Muscle layer of duodenum (tissue), 2 donors: ENCODE data around the gene ABLIM2.
"Not testable (repeated sequence)": the region's sequence is repeated elsewhere in the genome, so short reads cannot be mapped to it uniquely, and the experiment has no call there.

Experiments used
- H3K27ac ChIP-seq: one replicate; pipeline ENCODE4 v1.7.0; 2013; ENCODE audit warnings: mild to moderate bottlenecking, low read length
- H3K27me3 ChIP-seq: one replicate; pipeline ENCODE4 v1.7.0; 2013; ENCODE audit warnings: low read depth, mild to moderate bottlenecking, control low read depth, low read length
- H3K36me3 ChIP-seq, 2 donors: one replicate each; pipeline ENCODE4 v1.7.0; 2013; ENCODE audit warnings: low read length in 2 of 2, control low read depth in 1 of 2, mild to moderate bottlenecking in 1 of 2; ENCODE audit not compliant: insufficient read depth in 2 of 2, control insufficient read depth in 1 of 2
- H3K4me1 ChIP-seq, 2 donors: one replicate each; pipeline ENCODE4 v1.7.0; 2013; ENCODE audit warnings: low read length in 2 of 2, mild to moderate bottlenecking in 2 of 2, control low read depth in 1 of 2, moderate library complexity in 1 of 2; ENCODE audit not compliant: insufficient read depth in 2 of 2, control insufficient read depth in 1 of 2
- H3K4me3 ChIP-seq, 2 donors: one replicate each; pipeline ENCODE4 v1.7.0; 2013; ENCODE audit warnings: low read length in 2 of 2, low read depth in 1 of 2, mild to moderate bottlenecking in 1 of 2
- H3K9me3 ChIP-seq, 2 donors: one replicate each; pipeline ENCODE4 v1.7.0; 2013; ENCODE audit warnings: low read length in 2 of 2, control low read depth in 1 of 2, mild to moderate bottlenecking in 1 of 2; ENCODE audit not compliant: control insufficient read depth in 1 of 2
- donor health status: healthy.

Gene ABLIM2

DNA sequence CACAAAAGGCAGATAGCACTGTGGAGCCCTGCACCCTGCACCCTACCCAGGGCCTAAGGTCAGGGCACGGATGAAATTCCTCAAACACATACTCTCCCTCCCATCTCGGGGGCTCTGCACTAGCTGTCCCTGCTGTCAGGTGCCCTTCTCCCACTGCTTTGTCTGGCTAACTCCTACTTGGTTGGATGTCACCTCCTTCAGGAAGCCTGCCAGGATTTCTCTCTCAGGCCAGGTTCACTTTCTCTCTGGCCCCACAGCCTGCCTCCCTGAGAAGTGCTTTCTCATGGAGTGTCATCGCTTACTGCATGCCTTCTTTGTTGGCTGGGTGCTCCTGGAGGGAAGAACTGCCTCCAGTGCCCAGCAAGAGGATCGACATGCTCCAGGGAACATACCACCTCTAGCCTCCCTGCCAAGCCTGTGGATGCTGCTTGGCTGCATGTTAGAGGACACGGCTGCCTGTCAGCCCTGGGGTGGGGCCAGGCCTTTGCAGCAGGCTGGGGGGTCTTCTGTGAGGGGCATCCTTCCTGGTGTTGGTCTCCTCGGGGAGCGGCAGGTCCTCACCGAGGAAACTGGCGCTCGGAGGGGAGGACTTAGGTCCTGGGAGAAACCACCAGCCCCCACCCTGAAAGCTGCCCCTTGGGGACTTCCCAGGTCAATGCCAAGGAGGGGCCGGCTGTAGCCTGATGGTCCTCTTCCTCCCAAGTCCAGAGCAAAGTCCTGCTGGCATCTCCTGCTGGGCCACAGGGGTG lies 15.0 kb downstream of the ABLIM2 start:
- H3K27me3 ChIP-seq = peaks cover 8% of the 10 kb centered on the region
- no peak overlapping the region for H3K4me3 ChIP-seq
- H3K36me3 ChIP-seq = no peaks in the 10 kb centered on the region
- H3K27ac ChIP-seq = no peak overlapping the region
- peaks cover 0 to 13% of the 10 kb centered on the region in 2 donors for H3K4me1 ChIP-seq
- no peaks in the 10 kb centered on the region for H3K9me3 ChIP-seq

DNA sequence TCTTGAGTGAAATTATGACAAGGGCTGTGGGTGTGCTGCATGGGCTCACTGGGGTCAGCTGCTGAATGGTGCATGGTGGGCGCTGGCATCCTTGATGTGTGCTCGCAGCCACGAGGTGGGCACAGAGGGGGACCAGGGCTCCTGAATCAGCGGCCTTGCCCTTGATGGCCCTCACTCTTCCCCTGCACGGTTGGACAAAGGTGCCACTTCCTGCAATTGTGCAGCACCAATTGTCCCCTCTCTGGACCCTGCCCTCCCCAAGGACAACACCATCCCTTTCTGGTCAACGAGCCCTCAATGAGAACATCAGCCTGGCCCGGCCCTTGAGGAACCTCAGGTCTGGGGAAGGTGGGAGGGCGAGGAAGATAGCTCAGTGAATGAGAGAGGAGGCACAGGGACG lies 16.1 kb downstream of the ABLIM2 start:
- Histone ChIP-seq H3K4me3 (no peak overlapping the region), H3K27me3 (peaks cover 8% of the 10 kb centered on the region), H3K9me3 (no peaks in the 10 kb centered on the region), H3K27ac (no peak overlapping the region), H3K4me1 (peaks cover 0 to 13% of the 10 kb centered on the region in 2 donors), H3K36me3 (no peaks in the 10 kb centered on the region)

DNA sequence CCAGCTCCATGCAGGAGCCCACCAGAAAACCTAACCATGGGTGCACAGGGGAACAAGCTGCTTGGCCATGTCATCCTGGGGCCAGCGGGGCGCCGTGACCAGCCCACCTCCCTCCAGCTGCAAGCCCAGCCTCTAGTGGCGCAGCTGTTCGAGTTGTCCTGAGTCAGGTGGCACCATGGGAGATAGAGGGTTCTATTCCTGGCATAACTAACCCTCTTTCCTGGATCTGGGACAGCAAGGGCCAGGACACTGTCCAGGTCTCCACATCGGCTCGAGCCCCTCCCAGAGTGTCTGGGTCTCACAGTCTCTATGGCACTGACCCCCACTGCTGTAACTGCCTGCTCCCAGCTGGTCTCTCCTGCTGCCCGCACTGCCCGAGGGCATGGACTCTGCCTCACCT lies 16.7 kb downstream of the ABLIM2 start:
- peaks cover 0 to 13% of the 10 kb centered on the region in 2 donors for H3K4me1 ChIP-seq
- H3K27me3 ChIP-seq = peaks cover 8% of the 10 kb centered on the region
- no peaks in the 10 kb centered on the region for H3K9me3 ChIP-seq
- no peaks in the 10 kb centered on the region for H3K36me3 ChIP-seq
- no peak overlapping the region for H3K4me3 ChIP-seq
- no peak overlapping the region for H3K27ac ChIP-seq

- Histone ChIP-seq H3K27ac (no peak overlapping the region), H3K27me3 (peaks cover 8% of the 10 kb centered on the region), H3K9me3 (no peaks in the 10 kb centered on the region), H3K36me3 (no peaks in the 10 kb centered on the region), H3K4me3 (no peak overlapping the region), H3K4me1 (peaks cover 0 to 13% of the 10 kb centered on the region in 2 donors)
These were observed 17.7 kb downstream of the ABLIM2 start for GRCh38 chr4:8140915-8141314.

GRCh38 chr4:8139726-8140125 lies 18.9 kb downstream of the ABLIM2 start:
- H3K27ac ChIP-seq, H3K27me3 ChIP-seq, H3K9me3 ChIP-seq, H3K36me3 ChIP-seq, H3K4me3 ChIP-seq: not testable (repeated sequence)
- peaks cover 0 to 13% of the 10 kb centered on the region in 2 donors for H3K4me1 ChIP-seq

DNA sequence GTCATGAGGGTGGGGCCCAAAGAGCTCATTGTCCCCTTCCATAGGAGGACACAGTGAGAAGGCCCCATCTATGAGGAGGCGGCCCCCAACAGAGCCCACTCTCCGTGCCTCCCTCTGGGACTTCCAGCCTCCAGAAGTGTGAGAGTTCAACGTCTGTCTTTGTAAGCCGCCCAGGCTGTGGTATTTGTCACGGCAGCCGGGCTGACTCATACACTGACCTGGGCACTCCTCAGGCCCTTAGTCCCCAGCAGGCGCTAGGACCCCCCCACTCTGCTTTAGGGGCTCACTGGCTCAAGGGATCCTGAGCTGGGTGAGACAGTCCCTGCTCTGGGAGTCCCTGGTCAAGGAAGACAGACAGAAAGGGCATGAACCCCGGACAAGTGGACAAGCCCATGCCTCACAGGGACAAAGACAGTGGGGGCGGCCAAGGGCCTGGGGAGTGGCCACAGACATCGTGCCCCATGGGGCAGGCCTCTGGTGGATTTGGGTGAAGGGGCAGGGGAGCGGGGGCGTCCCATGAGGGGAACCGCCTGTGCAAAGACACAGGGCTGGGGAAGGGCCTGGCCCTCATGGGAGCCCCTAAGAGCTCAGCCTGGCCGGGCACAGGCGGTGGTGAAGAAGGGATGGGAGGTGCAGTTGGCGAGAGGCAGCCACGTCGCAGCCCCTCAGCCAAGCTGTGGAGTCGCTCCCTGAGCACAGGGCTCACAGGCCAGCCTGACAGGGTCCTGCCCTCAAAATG lies 21.5 kb downstream of the ABLIM2 start:
- Histone ChIP-seq H3K4me1 (peaks cover 0 to 7% of the 10 kb centered on the region in 2 donors), H3K27ac (no peak overlapping the region), H3K27me3 (no peaks in the 10 kb centered on the region), H3K36me3 (no peaks in the 10 kb centered on the region), H3K4me3 (no peak overlapping the region), H3K9me3 (no peaks in the 10 kb centered on the region)

DNA sequence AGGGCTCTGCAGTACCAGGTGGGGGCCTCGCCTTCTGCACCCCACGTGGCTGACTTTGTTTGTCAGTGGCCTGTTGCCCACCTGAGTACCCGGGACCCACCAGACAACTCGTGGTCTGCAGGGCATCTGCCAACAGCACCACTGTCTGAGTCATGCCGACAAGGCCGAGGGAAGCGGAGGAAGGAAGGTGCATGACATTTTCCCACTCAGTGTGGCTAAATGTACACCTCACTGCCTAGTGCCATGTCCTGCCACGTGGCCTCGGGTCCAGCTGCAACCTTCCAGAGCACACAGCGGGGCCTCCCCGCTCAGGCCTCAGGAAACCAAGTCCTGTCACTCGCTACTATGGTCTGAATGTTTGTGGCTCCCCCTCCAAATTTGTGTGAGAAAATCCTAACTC lies 22.1 kb downstream of the ABLIM2 start:
- Histone ChIP-seq H3K9me3 (no peaks in the 10 kb centered on the region), H3K36me3 (no peaks in the 10 kb centered on the region), H3K27me3 (no peaks in the 10 kb centered on the region), H3K4me1 (peaks cover 0 to under 1% of the 10 kb centered on the region in 2 donors), H3K27ac (no peak overlapping the region), H3K4me3 (no peak overlapping the region)

- H3K36me3 ChIP-seq = no peaks in the 10 kb centered on the region
- H3K4me1 ChIP-seq = no peaks in the 10 kb centered on the region
- H3K27me3 ChIP-seq = no peaks in the 10 kb centered on the region
- no peak overlapping the region for H3K4me3 ChIP-seq
- no peaks in the 10 kb centered on the region for H3K9me3 ChIP-seq
- H3K27ac ChIP-seq = no peak overlapping the region
These were observed 22.9 kb downstream of the ABLIM2 start for GRCh38 chr4:8135666-8136065.

DNA sequence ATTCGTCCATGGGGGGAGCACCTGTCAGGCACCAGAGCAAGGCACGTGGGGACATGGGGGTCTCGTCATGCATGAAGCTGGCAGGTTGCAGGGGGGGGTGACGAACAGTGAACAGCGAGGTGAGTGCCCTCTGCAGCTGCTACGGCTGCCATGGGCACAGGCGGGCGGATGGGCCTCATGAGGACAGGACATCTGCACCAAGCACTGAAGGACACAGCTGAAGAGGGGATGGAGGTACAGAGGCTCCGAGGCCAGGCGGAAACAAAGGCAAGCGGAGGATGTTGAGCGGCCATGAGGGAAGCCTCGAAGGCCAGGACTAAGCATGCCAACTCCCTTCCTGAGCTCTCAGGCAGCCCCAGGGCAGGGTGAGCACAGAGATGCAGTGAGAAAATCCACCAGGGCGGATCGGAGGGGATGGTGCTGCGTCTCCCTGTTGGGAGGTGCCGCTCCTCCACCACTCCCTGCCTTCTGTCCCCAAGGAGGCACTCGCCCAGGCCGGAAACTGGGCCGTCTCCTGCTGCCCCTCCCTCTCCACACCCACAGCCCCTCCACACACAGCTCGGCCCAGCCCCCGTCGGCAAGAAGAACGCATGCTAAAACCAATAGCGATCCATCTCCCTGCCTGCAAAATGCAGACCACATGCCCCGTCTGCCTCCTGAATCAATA lies 24.6 kb downstream of the ABLIM2 start:
- Histone ChIP-seq H3K4me3 (no peak overlapping the region), H3K27me3 (no peaks in the 10 kb centered on the region), H3K27ac (no peak overlapping the region), H3K9me3 (no peaks in the 10 kb centered on the region), H3K36me3 (no peaks in the 10 kb centered on the region), H3K4me1 (no peaks in the 10 kb centered on the region)

DNA sequence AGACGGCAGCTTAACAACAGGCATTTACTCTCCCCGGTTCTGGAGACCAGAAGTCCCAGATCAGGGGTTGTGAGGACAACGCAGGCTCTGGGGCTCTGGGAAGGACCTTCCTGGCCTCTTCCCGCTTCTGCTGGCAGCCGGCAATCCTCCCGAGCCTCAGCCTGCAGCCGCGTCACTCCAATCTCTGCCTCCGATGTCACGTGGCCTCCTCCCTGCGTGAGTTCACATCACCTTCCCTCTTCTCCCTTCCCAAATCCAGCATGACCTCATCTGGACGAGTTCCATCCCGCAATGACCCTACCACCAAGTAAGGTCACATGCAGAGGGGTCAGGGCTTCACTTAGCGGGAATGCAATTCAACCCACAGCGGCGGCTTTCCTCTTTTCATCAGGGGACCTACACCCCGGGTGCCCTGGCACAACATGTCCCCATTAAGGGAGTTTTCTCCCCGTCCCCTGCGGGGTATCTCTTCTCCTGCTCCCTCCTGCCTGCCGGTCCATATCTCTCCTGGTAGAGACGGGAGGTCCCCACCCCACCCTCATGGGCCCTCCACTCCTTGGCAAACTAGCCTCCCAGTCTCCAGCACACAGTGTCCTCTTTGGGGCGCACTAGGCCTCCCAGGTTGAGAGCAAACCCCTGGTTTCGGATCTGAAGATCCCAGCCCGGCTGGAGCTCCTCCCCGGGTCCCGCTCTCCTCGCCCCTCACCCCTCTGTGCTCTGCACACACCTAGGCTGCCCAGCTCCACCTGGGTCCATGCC lies 25.5 kb downstream of the ABLIM2 start:
- H3K27ac ChIP-seq = no peak overlapping the region

GRCh38 chr4:8132400-8132799 lies 26.2 kb downstream of the ABLIM2 start:
- H3K9me3 ChIP-seq = no peaks in the 10 kb centered on the region
- no peaks in the 10 kb centered on the region for H3K27me3 ChIP-seq
- H3K4me3 ChIP-seq = no peak overlapping the region
- H3K36me3 ChIP-seq = no peaks in the 10 kb centered on the region
- no peaks in the 10 kb centered on the region for H3K4me1 ChIP-seq
- no peak overlapping the region for H3K27ac ChIP-seq

More for the DNA sequence above, 25.5 kb downstream of the ABLIM2 start:
- H3K36me3 ChIP-seq = no peaks in the 10 kb centered on the region
- no peaks in the 10 kb centered on the region for H3K9me3 ChIP-seq
- H3K27me3 ChIP-seq = no peaks in the 10 kb centered on the region
- H3K4me1 ChIP-seq = no peaks in the 10 kb centered on the region
- no peak overlapping the region for H3K4me3 ChIP-seq
